Measurements from ENCODE around the gene CISD2.
"Not testable (repeated sequence)": the region's sequence is repeated elsewhere in the genome, so short reads cannot be mapped to it uniquely, and the experiment has no call there.

The CISD2 gene

DNA sequence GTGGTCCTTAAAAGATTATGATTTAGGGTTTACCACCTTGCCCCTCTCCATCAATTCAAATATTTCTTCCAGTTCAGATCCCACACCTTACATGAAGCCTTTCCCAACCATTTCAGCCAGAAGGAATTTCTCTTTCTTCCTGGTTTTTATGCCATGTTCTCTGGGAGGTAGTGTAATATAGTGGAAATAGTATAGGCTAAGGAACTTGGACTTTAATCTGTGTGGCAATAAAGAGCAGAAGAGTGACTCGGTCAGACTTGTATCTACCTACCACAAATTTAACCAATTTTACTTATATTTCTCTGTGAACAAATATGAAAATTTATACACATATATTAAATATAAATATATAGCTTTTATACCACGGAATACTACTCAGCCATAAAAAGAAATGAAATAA lies 18.4 kb upstream of the CISD2 start:
- DNase-seq: no peak

- no peak for DNase-seq
Measured at GRCh38 chr4:102858828-102859464, 9.8 kb upstream of the CISD2 start.

GRCh38 chr4:102860611-102861324 lies 8.0 kb upstream of the CISD2 start:
- DNase-seq: no peak

- no peak for DNase-seq
Measured at GRCh38 chr4:102862016-102862415, 6.8 kb upstream of the CISD2 start.

- DNase-seq: no peak
Measured at GRCh38 chr4:102862747-102863146, 6.0 kb upstream of the CISD2 start.

GRCh38 chr4:102865327-102865726 lies 3.5 kb upstream of the CISD2 start:
- DNase-seq: not testable (repeated sequence)

DNA sequence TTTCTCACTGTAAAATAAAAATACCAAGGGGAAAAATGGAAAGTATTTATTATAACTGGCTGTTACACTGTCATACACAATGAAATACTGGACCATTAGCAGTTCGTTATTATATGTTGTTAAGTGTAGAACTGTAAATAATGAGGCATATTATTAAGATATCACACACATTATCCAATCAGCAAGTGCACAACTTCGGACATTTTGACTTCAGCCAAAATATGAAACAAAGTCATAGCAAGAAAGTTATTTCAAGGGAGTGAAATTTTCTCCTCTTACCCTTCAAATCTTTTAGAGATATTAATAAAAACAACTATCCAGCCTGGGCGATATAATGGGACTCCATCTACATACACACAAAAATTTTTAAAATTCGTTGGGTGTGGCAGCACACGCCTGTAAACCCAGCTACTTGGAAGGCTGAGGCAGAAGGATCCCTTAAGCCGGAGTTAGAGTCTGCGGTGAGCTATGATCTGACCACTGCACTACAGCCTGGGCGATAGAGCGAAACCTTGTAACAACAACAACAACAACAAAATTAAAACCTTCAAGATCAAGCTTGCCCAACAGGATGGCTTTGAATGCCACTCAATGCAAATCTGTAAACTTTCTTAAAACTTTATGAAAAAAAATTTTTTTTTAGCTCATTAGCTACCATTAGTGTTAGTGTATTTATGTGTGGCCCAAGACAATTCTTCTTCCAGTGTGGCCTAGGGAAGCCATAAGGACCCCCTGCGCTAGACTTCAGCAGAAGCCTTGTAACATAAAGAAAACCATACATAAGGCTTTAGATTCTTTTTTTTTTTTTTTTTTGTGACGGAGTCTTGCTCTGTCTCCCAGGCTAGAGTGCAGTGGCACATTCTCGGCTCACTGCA lies 1.3 kb upstream of the CISD2 start:
- DNase-seq: no peak

- DNase-seq: peak; percentile 57
Measured at GRCh38 chr4:102868153-102868780, 525 bp upstream of the CISD2 start.

DNA sequence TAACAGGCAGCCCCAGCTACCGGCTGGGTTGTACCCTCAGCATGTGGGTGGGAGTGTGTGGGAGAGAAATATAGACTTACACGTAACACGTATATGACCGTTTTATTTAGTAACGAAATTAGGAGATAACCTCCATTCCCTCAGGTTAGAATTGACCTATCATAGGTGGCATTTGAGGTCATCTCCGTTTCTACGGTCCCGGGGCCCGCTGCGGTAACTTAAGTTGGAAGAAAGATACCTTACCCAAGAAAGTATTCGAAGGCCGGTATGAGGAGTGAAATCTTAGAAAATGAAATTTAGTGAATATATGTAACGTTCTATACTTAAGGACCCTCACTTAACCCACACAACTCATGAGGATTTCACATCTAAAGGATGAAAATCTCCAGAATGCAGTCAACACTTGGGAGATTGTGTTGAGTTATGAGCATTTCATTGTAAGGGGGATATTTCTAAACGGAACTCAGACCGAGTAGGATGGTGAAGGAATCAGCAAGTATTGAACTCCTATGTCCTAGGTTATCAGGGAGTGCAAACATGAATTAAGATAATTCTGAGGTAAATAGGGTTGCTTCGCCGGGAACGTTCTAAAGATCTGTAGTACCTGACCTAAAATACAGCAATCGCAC lies 891 bp downstream of the CISD2 start:
- no peak for DNase-seq

GRCh38 chr4:102871772-102872171 lies 3.0 kb downstream of the CISD2 start:
- DNase-seq: no peak

DNA sequence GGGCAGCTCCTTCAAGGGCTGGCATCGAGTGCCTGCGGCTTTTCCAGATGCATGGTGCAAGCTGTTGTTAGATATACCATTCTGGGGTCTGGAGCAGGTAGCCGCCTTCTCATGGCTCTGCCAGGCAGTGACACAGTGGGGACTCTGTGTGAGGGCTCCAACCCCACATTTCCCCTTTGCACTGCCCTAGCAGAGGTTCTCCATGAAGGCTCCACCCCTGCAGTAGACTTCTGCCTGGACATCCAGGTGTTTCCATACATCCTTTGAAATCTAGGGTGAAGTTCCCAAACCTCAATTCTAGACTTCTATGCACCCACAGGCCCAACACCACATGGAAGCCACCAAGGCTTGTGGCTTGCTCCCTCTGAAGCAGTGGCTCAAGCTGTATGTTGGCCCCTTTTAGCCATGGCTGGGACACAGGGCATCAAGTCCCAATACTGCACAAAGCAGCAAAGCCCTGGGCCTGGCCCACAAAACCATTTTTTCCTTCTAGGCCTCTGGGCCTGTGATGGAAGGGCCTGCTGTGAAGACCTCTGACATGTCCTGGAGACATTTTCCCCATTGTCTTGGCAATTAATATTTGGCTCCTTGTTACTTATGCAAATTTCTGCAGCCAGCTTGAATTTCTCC lies 8.8 kb downstream of the CISD2 start:
- DNase-seq: not testable (repeated sequence)

GRCh38 chr4:102878349-102878748 lies 9.6 kb downstream of the CISD2 start:
- DNase-seq: not testable (repeated sequence)

DNA sequence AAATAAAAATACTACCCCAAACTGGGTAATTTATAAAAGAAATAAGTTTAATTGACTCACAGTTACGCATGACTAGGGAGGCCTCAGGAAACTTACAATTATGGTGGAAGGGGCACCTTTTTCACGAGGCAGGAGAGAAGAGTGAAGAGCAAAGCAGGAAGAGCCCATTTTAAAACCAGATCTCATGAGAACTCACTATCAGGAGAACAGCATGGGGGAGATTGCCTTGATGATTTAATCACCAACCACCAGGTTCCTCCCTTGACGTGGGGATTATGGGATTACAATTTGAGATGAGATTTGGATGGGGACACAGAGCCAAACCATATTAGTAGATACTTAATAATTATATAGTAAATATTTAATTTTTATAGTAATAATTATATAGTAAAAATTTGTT lies 10.1 kb downstream of the CISD2 start:
- no peak for DNase-seq

GRCh38 chr4:102881343-102881742 lies 12.6 kb downstream of the CISD2 start:
- DNase-seq: no peak

- DNase-seq: no peak
Measured at GRCh38 chr4:102883278-102883677, 14.5 kb downstream of the CISD2 start.

DNA sequence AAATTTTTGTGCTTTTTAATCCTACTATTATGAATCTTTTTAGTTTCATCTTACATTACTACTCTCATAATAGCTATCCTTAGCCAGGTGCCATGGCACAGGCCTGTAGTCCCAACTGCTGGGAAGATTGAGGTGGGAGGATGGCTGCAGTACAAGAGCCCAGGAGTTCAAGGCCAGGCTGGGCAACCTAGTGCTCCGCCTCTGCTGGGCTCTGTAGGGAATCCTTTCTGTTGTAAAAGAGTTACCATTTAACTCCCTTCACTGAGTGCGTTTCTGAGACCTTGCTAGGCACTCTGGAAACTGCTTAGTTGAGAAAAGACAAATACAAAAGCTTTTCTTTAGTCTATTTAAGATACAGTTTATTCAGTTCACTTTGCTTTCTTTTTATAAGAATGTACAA lies 19.8 kb downstream of the CISD2 start:
- not testable (repeated sequence) for DNase-seq

DNA sequence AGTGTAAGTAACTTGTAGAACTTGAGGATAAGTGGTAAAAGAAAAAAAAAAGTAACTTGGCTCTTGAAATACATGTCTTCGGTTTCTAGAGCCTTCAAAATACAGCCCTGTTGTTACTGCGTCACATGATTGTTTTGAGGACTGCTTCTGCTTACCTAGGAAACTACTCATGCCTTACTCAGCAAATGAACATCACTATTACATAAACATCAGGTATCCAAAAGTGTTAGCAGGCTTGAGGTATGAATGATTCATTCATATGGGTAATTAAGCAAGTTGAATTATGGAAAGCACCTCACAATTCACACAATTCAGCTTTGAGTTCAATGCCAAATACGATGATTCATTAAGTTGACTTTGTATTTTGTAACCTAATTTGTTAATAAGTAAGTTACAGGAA lies 21.1 kb downstream of the CISD2 start:
- DNase-seq: not testable (repeated sequence)

GRCh38 chr4:102896547-102896946 lies 27.8 kb downstream of the CISD2 start:
- not testable (repeated sequence) for DNase-seq

- DNase-seq: not testable (repeated sequence)
Measured at GRCh38 chr4:102897610-102898009, 28.8 kb downstream of the CISD2 start.

- DNase-seq: no peak
Measured at GRCh38 chr4:102901804-102902203, 33.0 kb downstream of the CISD2 start.

DNA sequence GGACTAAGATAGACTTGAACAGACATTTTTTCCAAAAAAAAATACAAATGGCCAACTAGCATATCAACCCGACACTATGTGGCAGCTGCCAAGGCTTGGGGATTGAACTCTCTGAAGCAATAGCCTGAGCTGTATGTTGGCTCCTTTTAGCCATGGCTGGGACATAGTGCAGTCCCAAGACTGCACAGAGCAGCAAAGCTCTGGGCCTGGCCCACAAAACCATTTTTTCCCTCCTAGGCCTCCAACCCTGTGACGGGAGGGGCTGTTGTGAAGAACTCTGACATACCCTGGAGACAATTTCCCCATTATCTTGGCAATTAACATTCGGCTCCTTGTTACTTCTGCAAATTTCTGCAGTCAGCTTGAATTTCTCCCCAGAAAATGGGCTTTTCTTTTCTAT lies 50.1 kb downstream of the CISD2 start:
- no peak for DNase-seq

- DNase-seq: not testable (repeated sequence)
Measured at GRCh38 chr4:102919697-102920096, 50.9 kb downstream of the CISD2 start.
